K562 (cell line): ENCODE measurements around the gene CFAP251. TPM values are rescaled to one million over a fixed set of nuclear protein-coding genes. Genes with fewer than 3 reads are reported as not detected.

Source experiments
- ATAC-seq: fragments of 200-7000 bp; cut with Tn5 transposase; 3 replicates; pipeline ENCODE4 v1.9.1; 2020; ENCODE audit warnings: moderate library complexity
- BruUV-seq: library from RNA; stranded (reverse); fragments of 400-500 nt; replicated peaks from 2 replicates; lab custom pipeline; 2021; lab: Mats Ljungman, UMichigan
- CTCF ChIA-PET: fragments of 300-600 bp; formaldehyde crosslinking; extraction: SDS; loops from one replicate; lab custom pipeline; 2021; ENCODE audit warnings: low intra/inter-chr PET ratio; lab: Yijun Ruan, JAX
- POLR2A ChIA-PET: fragments of 300-600, 350-650 bp; sonication (Branson Sonifier 250); formaldehyde crosslinking; extraction: SDS; loops from one replicate; lab custom pipeline; 2021; ENCODE audit warnings: antibody characterized with exemption, inconsistent platforms; lab: Yijun Ruan, JAX
- DNase-seq, 4 experiments: peaks; one replicate each; pipeline versions ENCODE4 v3.0.0 to v3.0.0-alpha.2; 2011 to 2018; ENCODE audit warnings: low spot score in 3 of 4, mixed read lengths in 3 of 4; ENCODE audit errors: extremely low read depth in 1 of 4
- FAIRE-seq: peaks from 2 replicates; lab custom pipeline; 2011; peaks lifted over from hg19 to GRCh38; lab: Jason Lieb, UNC
- H2AFZ ChIP-seq: 2 replicates; pipeline ENCODE4 v1.6.0; 2011; ENCODE audit warnings: low read depth, low read length, control low read depth, inconsistent platforms
- H3K27ac ChIP-seq: fragments of 200-600 bp; 3 replicates; pipeline ENCODE4 v1.8.0; 2011; ENCODE audit warnings: low read depth, mild to moderate bottlenecking, control low read depth, inconsistent platforms, low read length, moderate library complexity, mixed read lengths; ENCODE audit errors: extremely low read depth
- H3K27me3 ChIP-seq, 2 experiments: fragments of 300-600 bp in 1 of 2; 2 replicates in 1 of 2; 3 replicates in 1 of 2; pipeline versions ENCODE4 v1.6.0 to v1.8.0; 2011; ENCODE audit warnings: inconsistent platforms in 2 of 2, low read length in 2 of 2, mild to moderate bottlenecking in 1 of 2, mixed read lengths in 1 of 2, moderate library complexity in 1 of 2; ENCODE audit not compliant: control insufficient read depth in 2 of 2, insufficient read depth in 2 of 2
- H3K36me3 ChIP-seq: fragments of 300-600 bp; 3 replicates; pipeline ENCODE4 v1.8.0; 2011; ENCODE audit warnings: mild to moderate bottlenecking, low read length, inconsistent platforms; ENCODE audit not compliant: control insufficient read depth, insufficient read depth
- H3K4me1 ChIP-seq, 2 experiments: fragments of 200-600 bp in 1 of 2; replicated peaks in 1 of 2; 2 replicates in 1 of 2; 3 replicates in 1 of 2; pipeline versions ENCODE4 v1.5.1 to v1.8.0; 2011; ENCODE audit warnings: inconsistent platforms in 2 of 2, low read length in 2 of 2, mild to moderate bottlenecking in 1 of 2, mixed read lengths in 1 of 2, moderate library complexity in 1 of 2; ENCODE audit not compliant: control insufficient read depth in 2 of 2, insufficient read depth in 2 of 2
- H3K4me2 ChIP-seq: 2 replicates; pipeline ENCODE4 v1.6.1; 2011; ENCODE audit warnings: low read length, control low read depth, inconsistent platforms, mixed read lengths; ENCODE audit not compliant: insufficient read depth
- H3K4me3 ChIP-seq: fragments of 200-600 bp; sonication (generic), shearing (Covaris generic); 2 replicates; pipeline ENCODE4 v1.5.1; 2016; ENCODE audit warnings: control low read depth, inconsistent platforms
- H3K79me2 ChIP-seq: fragments of 200-600 bp; 3 replicates; pipeline ENCODE4 v1.8.0; 2011; ENCODE audit warnings: low read length, inconsistent platforms; ENCODE audit not compliant: control insufficient read depth, insufficient read depth
- H3K9ac ChIP-seq, 2 experiments: 2 replicates each; pipeline versions ENCODE4 v1.6.0 to v1.6.1; 2011; ENCODE audit warnings: low read depth in 2 of 2, low read length in 2 of 2, control low read depth in 1 of 2, inconsistent platforms in 1 of 2, mild to moderate bottlenecking in 1 of 2, mixed read lengths in 1 of 2; ENCODE audit not compliant: insufficient read depth in 1 of 2
- H3K9me1 ChIP-seq: one replicate; pipeline ENCODE4 v1.6.0; 2011; ENCODE audit warnings: inconsistent platforms, mild to moderate bottlenecking, low read length, moderate library complexity; ENCODE audit not compliant: control insufficient read depth, insufficient read depth
- H3K9me3 ChIP-seq: replicated peaks from 2 replicates; pipeline ENCODE4 v1.5.1; 2011; ENCODE audit warnings: low read depth, low read length, inconsistent platforms; ENCODE audit not compliant: control insufficient read depth, insufficient read depth
- H4K20me1 ChIP-seq: replicated peaks from 2 replicates; pipeline ENCODE4 v1.6.1; 2011; ENCODE audit warnings: low read length, inconsistent platforms, mixed read lengths; ENCODE audit not compliant: control insufficient read depth, insufficient read depth
- CBX5 ChIP-seq: IDR thresholded peaks from 2 replicates; pipeline ENCODE4 v1.6.1; 2014; ENCODE audit warnings: low read depth, borderline replicate concordance
- CSDE1 ChIP-seq, 2 experiments: fragments of 450-650 bp; IDR thresholded peaks; 2 replicates each; pipeline ENCODE4 v1.6.1; 2016; ENCODE audit warnings: mild to moderate bottlenecking in 1 of 2
- FIP1L1 ChIP-seq: fragments of 200-400 bp; formaldehyde crosslinking; IDR thresholded peaks from 2 replicates; pipeline ENCODE4 v1.6.1; 2018; ENCODE audit warnings: mild to moderate bottlenecking, low read depth, low read length; ENCODE audit not compliant: poor library complexity, severe bottlenecking
- FOXJ3 ChIP-seq: sonication (generic); formaldehyde crosslinking; IDR thresholded peaks from 2 replicates; pipeline ENCODE4 v1.4.0; 2020; ENCODE audit warnings: mild to moderate bottlenecking, missing genetic modification reagents
- FOXM1 ChIP-seq, 2 experiments: fragments of 450-650 bp in 1 of 2; sonication (generic) in 1 of 2; formaldehyde crosslinking in 1 of 2; IDR thresholded peaks; 2 replicates each; pipeline versions ENCODE4 v1.6.1 to v1.9.0; 2017 to 2022; ENCODE audit warnings: low read depth in 2 of 2, mild to moderate bottlenecking in 2 of 2, missing genetic modification reagents in 1 of 2, moderate library complexity in 1 of 2
- GTF2E2 ChIP-seq: fragments of 200-800 bp; sonication (Bioruptor generic); IDR thresholded peaks from 2 replicates; pipeline ENCODE4 v1.6.1; 2016; ENCODE audit warnings: missing genetic modification characterization, missing compliant biosample characterization
- HDAC3 ChIP-seq: fragments of 450-650 bp; IDR thresholded peaks from 2 replicates; pipeline ENCODE4 v1.6.1; 2018; ENCODE audit warnings: borderline replicate concordance, mild to moderate bottlenecking, moderate library complexity; ENCODE audit not compliant: partially characterized antibody
- HINFP ChIP-seq: fragments of 450-650 bp; conservative IDR thresholded peaks from 2 replicates; pipeline ENCODE4 v1.6.1; 2016; ENCODE audit warnings: missing genetic modification characterization, low read depth, mild to moderate bottlenecking, control low read depth, missing compliant biosample characterization
- HOMEZ ChIP-seq: fragments of 250-450 bp; sonication (Bioruptor Pico); IDR thresholded peaks from 2 replicates; pipeline ENCODE4 v1.4.0; 2020; ENCODE audit warnings: mild to moderate bottlenecking, moderate library complexity
- HOXB6 ChIP-seq: fragments of 250-450 bp; sonication (Bioruptor Pico); IDR thresholded peaks from 2 replicates; pipeline ENCODE4 v1.5.1; 2022; ENCODE audit warnings: mild to moderate bottlenecking, borderline replicate concordance
- KAT8 ChIP-seq: fragments of 450-650 bp; IDR thresholded peaks from 2 replicates; pipeline ENCODE4 v1.6.1; 2016; ENCODE audit warnings: low read depth, mild to moderate bottlenecking
- MEF2D ChIP-seq: conservative IDR thresholded peaks from 2 replicates; pipeline ENCODE4 v1.6.1; 2016; ENCODE audit warnings: low read depth, missing genetic modification characterization, missing compliant biosample characterization
- NCOA2 ChIP-seq, 2 experiments: fragments of 450-650 bp; IDR thresholded peaks; 2 replicates each; pipeline ENCODE4 v1.6.1; 2018; ENCODE audit warnings: mild to moderate bottlenecking in 2 of 2, moderate library complexity in 1 of 2; ENCODE audit not compliant: partially characterized antibody in 2 of 2
- PHF21A ChIP-seq: fragments of 450-650 bp; IDR thresholded peaks from 2 replicates; pipeline ENCODE4 v1.6.1; 2017; ENCODE audit warnings: low read depth, borderline replicate concordance
- SFPQ ChIP-seq: fragments of 200-400 bp; formaldehyde crosslinking; IDR thresholded peaks from 2 replicates; pipeline ENCODE4 v1.6.1; 2017; ENCODE audit warnings: mild to moderate bottlenecking, low read depth, low read length, moderate library complexity
- ZNF830 ChIP-seq: fragments of 250-450 bp; sonication (Bioruptor Pico); IDR thresholded peaks from 2 replicates; pipeline ENCODE4 v1.5.0; 2021; ENCODE audit warnings: mild to moderate bottlenecking
- WGBS: fragments of 100-300 bp; shearing (Covaris generic); methylation state at CpG from one replicate; pipeline ENCODE4 v1.1.6; 2016; ENCODE audit warnings: low coverage, mixed read lengths; ENCODE audit not compliant: insufficient coverage; ENCODE audit errors: missing lambda C conversion rate; 5-methylcytosine and 5-hydroxymethylcytosine counted together
- in situ Hi-C: fragments of 300-500 bp; cut with MboI; formaldehyde crosslinking; loops from 4 replicates; pipeline ENCODE4 v1.15.0; 2018; ENCODE audit warnings: inconsistent platforms, mixed read lengths
- intact Hi-C: fragments of 100-400 bp; cut with micrococcal nuclease; formaldehyde crosslinking; loops from 2 replicates; pipeline ENCODE4 v1.14.2; 2022
- polyA plus RNA-seq, 8 experiments: library from polyadenylated mRNA; depleted of rRNA in 4 of 8; stranded (reverse) in 5 of 8; unstranded in 3 of 8; fragments of >200 nt; fragmentation: Nextera tagmentation in 2 of 8; fragmentation: Illumina TruSeq in 1 of 8; extraction: Ambion mirVana in 2 of 8; extraction: Trizol in 1 of 8; gene quantifications; 2 replicates each; pipeline versions ENCODE4 v1.2.1 to v1.2.3, GENCODE V29; 2011 to 2014; ENCODE audit warnings: inconsistent platforms in 1 of 8, missing spikeins in 1 of 8
- total RNA-seq, 7 experiments: library from RNA; depleted of rRNA in 6 of 7; stranded (reverse); fragments of >200 nt in 6 of 7; fragmentation: Illumina TruSeq in 2 of 7; extraction: Trizol in 2 of 7; gene quantifications; 2 replicates each; pipeline versions ENCODE4 v1.2.1 to v1.2.3, GENCODE V29; 2011 to 2021; ENCODE audit warnings: low replicate concordance in 1 of 7

CFAP251 gene
- total and polyA plus RNA-seq, 9 of the 15 experiments (the other 6 are each of a cell fraction or from before 2014, with no cell fraction given) = 16.6 to 31.0 (median 19.1) TPM

GRCh38 chr12:121888083-121888477 is 30.3 kb upstream of the CFAP251 start:
- Histone ChIP-seq H4K20me1 (no peaks in the 10 kb centered on the region), H3K4me2 (peak overlapping the region; percentile 83), H3K27me3 (no peaks in the 10 kb centered on the region), H3K9me1 (no peaks in the 10 kb centered on the region), H3K9ac (peak overlapping the region; percentile 12 to 54; a peak in 3 of 4 replicates), H3K27ac (peak overlapping the region; percentile 92), H3K4me3 (peak overlapping the region; percentile 74), H2AFZ (peak overlapping the region; percentile 88), H3K79me2 (peaks cover 36% of the 10 kb centered on the region), H3K4me1 (peaks cover 21 to 24% of the 10 kb centered on the region in 2 experiments; a peak in 4 of 5 replicates), H3K36me3 (peaks cover 11% of the 10 kb centered on the region; the same call in 2 of the 3 replicates), H3K9me3 (no peaks in the 10 kb centered on the region)
- ATAC-seq (no peak), FAIRE-seq (no peak), DNase-seq (no peak)
- BruUV-seq = TSS peak; percentile 95
- intact Hi-C loops (loop anchor here (1.0 to 5.0 kb wide), 5 partner anchors 49 to 191 kb away; no protein-coding TSS in a partner anchor), in situ Hi-C loops (loop anchor here (5.0 kb wide), 2 partner anchors 91 to 186 kb away; no protein-coding TSS in a partner anchor)
- POLR2A ChIA-PET = interaction anchor here (0.7 to 2.4 kb wide), 8 partner anchors 10 to 93 kb away, joined by 3 to 16 read pairs (median 4); no protein-coding TSS in a partner anchor
- WGBS = 27% methylated on average over 6 of the region's 6 CpGs
- CTCF ChIA-PET = interaction anchor here (0.8 to 3.7 kb wide), 6 partner anchors 65 to 397 kb away, joined by 3 to 50 read pairs (median 5); partner anchors contain the start of gene RHOF
- peak in 1 of 2 experiments; percentile 29; a peak in 1 of 4 replicates for TF ChIP-seq CSDE1 (IDR thresholded peaks at IDR 0.05)
- no peak for TF ChIP-seq FOXJ3
- no peak for TF ChIP-seq KAT8
- TF ChIP-seq CBX5 = peak; percentile 38; the same call in 1 of the 2 replicates
- no peak for TF ChIP-seq HOXB6 (CRISPR knock-in tag)
- peak; percentile 72 for TF ChIP-seq FOXM1 (IDR thresholded peaks at IDR 0.05; ENCODE audit: low read depth)
- TF ChIP-seq FOXM1 (CRISPR knock-in tag; IDR thresholded peaks at IDR 0.05; ENCODE audit: low read depth) = no peak
- no peak for TF ChIP-seq HOMEZ
- TF ChIP-seq GTF2E2 (tag) = 0 out of 2 replicates have a peak, but pooled peaks have one; percentile 64
- TF ChIP-seq NCOA2 (IDR thresholded peaks at IDR 0.05; ENCODE audit: partially characterized antibody in 2 of 2) = no peak
- TF ChIP-seq HINFP (tag) = 0 out of 2 replicates have a peak, but pooled peaks have one; percentile 8
- TF ChIP-seq SFPQ = no peak
- TF ChIP-seq FIP1L1 = no peak
- peak; percentile 71 for TF ChIP-seq MEF2D (tag)
- TF ChIP-seq PHF21A = peak; percentile 69; the same call in 1 of the 2 replicates
- TF ChIP-seq ZNF830 (CRISPR knock-in tag) = no peak
- peak; percentile 58 for TF ChIP-seq HDAC3
